ENCODE data around the gene EXOSC7. TPM values are rescaled to one million over a fixed set of nuclear protein-coding genes. Genes with fewer than 3 reads are reported as not detected.
A peak's percentile ranks its signal among the peaks of the same experiment; 100 is the strongest.

Gene EXOSC7
- total and polyA plus RNA-seq, 10 of the 15 experiments (the other 5 are each of a cell fraction or from before 2014, with no cell fraction given) = 58.0 to 193 (median 82.9) TPM

- TF ChIP-seq CBX3 (IDR thresholded peaks at IDR 0.05; ENCODE audit: borderline replicate concordance, low read depth) (no peak), IRF3 (IDR thresholded peaks at IDR 0.05) (no peak), ZNF207 (IDR thresholded peaks at IDR 0.05; ENCODE audit: borderline replicate concordance) (no peak), MEF2B (IDR thresholded peaks at IDR 0.05; ENCODE audit: partially characterized antibody, poor library complexity, severe bottlenecking) (peak; percentile 33), E2F4 (IDR thresholded peaks at IDR 0.05; ENCODE audit: low read depth, low read length) (no peak), TAF1 (IDR thresholded peaks at IDR 0.05; ENCODE audit: borderline replicate concordance, low read depth, low read length) (no peak), SPI1 (IDR thresholded peaks at IDR 0.05; ENCODE audit: borderline replicate concordance, insufficient read depth, low read depth, low read length) (peak; percentile 88), JUND (IDR thresholded peaks at IDR 0.05; ENCODE audit: low read depth, low read length) (no peak), IKZF1 (conservative IDR thresholded peaks at IDR 0.05) (0 out of 2 replicates have a peak, but pooled peaks have one; percentile 30), BACH1 (IDR thresholded peaks at IDR 0.05; ENCODE audit: borderline replicate concordance) (no peak)
Measured at GRCh38 chr3:45011756-45012508, 35.9 kb downstream of the EXOSC7 start (continued).

Measured in GM12878 (cell line).